ENCODE results near the gene KIF23.

Gene KIF23

GRCh38 chr15:69395460-69395859, 18.7 kb upstream of the KIF23 start:
- no peak for DNase-seq

- DNase-seq = no peak
Measured at GRCh38 chr15:69395991-69396390, 18.2 kb upstream of the KIF23 start.

- DNase-seq = no peak
Measured at GRCh38 chr15:69398491-69398891, 15.7 kb upstream of the KIF23 start.

- DNase-seq = no peak
Measured at GRCh38 chr15:69400850-69401249, 13.3 kb upstream of the KIF23 start.

GRCh38 chr15:69402816-69403215, 11.3 kb upstream of the KIF23 start:
- DNase-seq = no peak

GRCh38 chr15:69403594-69403993, 10.6 kb upstream of the KIF23 start:
- DNase-seq = no peak

- DNase-seq = no peak
Measured at GRCh38 chr15:69405110-69405509, 9.0 kb upstream of the KIF23 start.

GRCh38 chr15:69407719-69408400, 6.3 kb upstream of the KIF23 start:
- no peak for DNase-seq

- DNase-seq = no peak
Measured at GRCh38 chr15:69408841-69409240, 5.3 kb upstream of the KIF23 start.

GRCh38 chr15:69410248-69410874, 3.8 kb upstream of the KIF23 start:
- DNase-seq = peak; percentile 54

- no peak for DNase-seq
Measured at GRCh38 chr15:69412274-69412673, 1.9 kb upstream of the KIF23 start.

- DNase-seq = no peak
Measured at GRCh38 chr15:69412701-69413100, 1.4 kb upstream of the KIF23 start.

- peak; percentile 85 for DNase-seq
Measured at GRCh38 chr15:69414701-69415167, 585 bp downstream of the KIF23 start.

- DNase-seq = no peak
Measured at GRCh38 chr15:69415381-69415780, 1.2 kb downstream of the KIF23 start.

GRCh38 chr15:69417581-69417980, 3.4 kb downstream of the KIF23 start:
- no peak for DNase-seq

GRCh38 chr15:69421498-69421897, 7.3 kb downstream of the KIF23 start:
- DNase-seq = no peak

- no peak for DNase-seq
Measured at GRCh38 chr15:69422336-69422895, 8.3 kb downstream of the KIF23 start.

GRCh38 chr15:69424001-69424400, 9.9 kb downstream of the KIF23 start:
- DNase-seq = no peak

- DNase-seq = no peak
Measured at GRCh38 chr15:69424748-69425413, 10.7 kb downstream of the KIF23 start.

- DNase-seq = no peak
Measured at GRCh38 chr15:69433831-69434230, 19.7 kb downstream of the KIF23 start.

GRCh38 chr15:69434238-69434637, 20.1 kb downstream of the KIF23 start:
- no peak for DNase-seq

GRCh38 chr15:69434679-69435078, 20.5 kb downstream of the KIF23 start:
- no peak for DNase-seq

- no peak for DNase-seq
Measured at GRCh38 chr15:69435985-69436384, 21.8 kb downstream of the KIF23 start.

GRCh38 chr15:69436951-69437350, 22.8 kb downstream of the KIF23 start:
- DNase-seq = no peak
